SW 1271 (cell line): ENCODE measurements around the gene GRID2.

Experiments
- DNase-seq, 2 experiments: peaks; one replicate each; lab custom pipeline; 2025; lab: John Stamatoyannopoulos, UW

GRID2 gene

DNA sequence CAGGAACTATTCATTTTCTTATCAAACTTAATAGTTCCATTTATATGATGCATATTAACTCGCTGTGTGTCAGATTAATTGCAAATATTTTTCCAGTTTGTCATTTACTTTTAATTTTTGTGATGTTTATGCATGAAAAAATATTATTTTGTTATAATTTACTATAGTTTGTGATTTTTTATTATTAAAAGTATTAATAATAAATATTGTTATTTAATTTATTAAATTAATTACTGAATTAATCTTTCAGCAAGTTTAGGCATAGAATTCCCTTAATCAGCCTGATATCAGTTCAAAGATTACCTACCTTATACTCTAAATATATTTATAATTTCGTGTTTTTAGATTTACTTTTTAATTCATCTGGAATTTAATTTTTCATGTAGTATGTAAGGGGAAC lies 1509.3 kb downstream of the GRID2 start:
- no peak for DNase-seq

DNA sequence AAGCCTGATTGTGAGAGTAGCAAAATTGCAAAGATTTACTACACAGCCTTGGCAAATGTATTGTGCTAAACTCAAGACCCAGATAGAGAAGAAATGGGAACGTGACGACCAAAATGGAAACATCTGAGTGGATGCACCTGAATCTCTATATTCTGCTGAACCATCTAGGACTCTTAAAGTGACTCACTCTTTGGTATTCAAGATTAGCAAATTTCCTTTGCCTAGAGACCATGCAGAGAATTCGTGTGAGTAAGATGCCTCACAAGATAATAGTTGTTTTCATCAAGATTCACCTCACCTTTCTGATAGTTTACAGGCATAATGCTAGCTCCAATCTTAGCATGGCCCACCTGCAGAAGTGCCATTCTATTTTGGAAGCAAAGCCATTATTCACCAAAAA lies 1510.4 kb downstream of the GRID2 start:
- DNase-seq, result no peak

DNA sequence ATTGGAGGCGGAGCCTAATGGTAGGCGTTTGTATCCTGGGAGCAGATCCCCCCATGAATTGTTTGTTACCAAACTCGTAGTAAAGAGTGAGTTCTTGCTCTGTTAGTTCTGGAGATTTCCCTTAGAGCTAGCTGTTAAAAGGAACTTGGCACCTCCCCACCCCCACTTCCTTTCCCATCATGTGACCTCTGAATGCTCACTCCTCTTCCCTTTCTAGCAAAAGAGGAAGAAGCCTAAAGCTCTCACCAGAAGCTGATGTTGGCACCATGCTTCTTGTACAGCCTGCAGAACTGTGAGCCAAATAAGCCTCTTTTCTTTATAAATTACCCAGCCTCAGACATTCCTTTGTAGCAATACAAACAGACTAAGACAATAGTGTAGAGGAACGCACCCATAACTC lies 1511.0 kb downstream of the GRID2 start:
- no peak for DNase-seq
